Measurements from ENCODE around the gene POLE.

GRCh38 chr12:132685400-132685799 lies 1.7 kb downstream of the POLE start:
- TF ChIP-seq CTCF (IDR thresholded peaks at IDR 0.05), result no peak
- TF ChIP-seq POLR2A (IDR thresholded peaks at IDR 0.05), result no peak

Data from Peyer's patch (tissue), 4 donors.